Caco-2 (cell line): ENCODE data around the gene SRL. TPM values are rescaled to one million over a fixed set of nuclear protein-coding genes. Genes with fewer than 3 reads are reported as not detected.

Experiments
- BruUV-seq: library from RNA; stranded (reverse); fragments of 400-500 nt; replicated peaks from 2 replicates; lab custom pipeline; 2021; lab: Mats Ljungman, UMichigan
- CTCF ChIA-PET: fragments of 300-600 bp; sonication (Branson Sonifier 250); formaldehyde crosslinking; loops from one replicate; lab custom pipeline; 2022; ENCODE audit warnings: antibody characterized with exemption; lab: Charles Lee
- POLR2A ChIA-PET: fragments of 300-600 bp; sonication (Branson Sonifier 250); formaldehyde crosslinking; loops from one replicate; lab custom pipeline; 2022; ENCODE audit warnings: antibody characterized with exemption; lab: Charles Lee
- DNase-seq, 2 experiments: peaks; one replicate each; pipeline versions ENCODE4 v3.0.0 to v3.0.0-alpha.2; 2020 to 2022
- H3K27me3 ChIP-seq: replicated peaks from 2 replicates; pipeline ENCODE4 v1.6.0; 2011; ENCODE audit warnings: low read length; ENCODE audit not compliant: control insufficient read depth, insufficient read depth
- H3K36me3 ChIP-seq: 2 replicates; pipeline ENCODE4 v1.5.1; 2011; ENCODE audit warnings: low read length; ENCODE audit not compliant: control insufficient read depth, insufficient read depth
- H3K4me1 ChIP-seq: fragments of 250-450 bp; sonication (Bioruptor Pico); 2 replicates; pipeline ENCODE4 v1.5.1; 2020; ENCODE audit warnings: mild to moderate bottlenecking
- H3K4me3 ChIP-seq: 2 replicates; pipeline ENCODE4 v1.5.1; 2011; ENCODE audit warnings: low read depth, mild to moderate bottlenecking, control low read depth, low read length
- H3K9me3 ChIP-seq: fragments of 250-450 bp; sonication (Bioruptor Pico); 2 replicates; pipeline ENCODE4 v1.5.1; 2020; ENCODE audit warnings: mild to moderate bottlenecking, moderate library complexity
- H3K27ac Mint-ChIP-seq: one replicate; pipeline ENCODE4 v1.8.0; 2022; ENCODE audit warnings: mixed read lengths; ENCODE audit not compliant: unreplicated experiment
- H3K27me3 Mint-ChIP-seq: one replicate; pipeline ENCODE4 v1.8.0; 2022; ENCODE audit warnings: mixed read lengths; ENCODE audit not compliant: insufficient read depth, unreplicated experiment
- H3K36me3 Mint-ChIP-seq: one replicate; pipeline ENCODE4 v1.8.0; 2022; ENCODE audit warnings: mild to moderate bottlenecking, mixed read lengths; ENCODE audit not compliant: insufficient read depth, unreplicated experiment
- H3K4me1 Mint-ChIP-seq: one replicate; pipeline ENCODE4 v1.8.0; 2022; ENCODE audit warnings: low read depth, mixed read lengths; ENCODE audit not compliant: unreplicated experiment
- H3K4me3 Mint-ChIP-seq: one replicate; pipeline ENCODE4 v1.8.0; 2022; ENCODE audit warnings: mild to moderate bottlenecking, moderate library complexity, mixed read lengths; ENCODE audit not compliant: unreplicated experiment
- H3K9me3 Mint-ChIP-seq: one replicate; pipeline ENCODE4 v1.8.0; 2022; ENCODE audit warnings: mixed read lengths; ENCODE audit not compliant: unreplicated experiment
- intact Hi-C: fragments of 100-400 bp; cut with micrococcal nuclease; formaldehyde crosslinking; loops from one replicate; pipeline ENCODE4 v1.10.0; 2022; ENCODE audit not compliant: unreplicated experiment
- total RNA-seq: library from RNA; stranded (reverse); gene quantifications from 2 replicates; pipeline ENCODE4 v1.2.3, GENCODE V29; 2022
- TF ChIP-seq, protein P1 (sequence below), 2 experiments: fragments of 200-600 bp in 1 of 2; IDR thresholded peaks; 1 replicate in 1 of 2; 2 replicates in 1 of 2; pipeline versions ENCODE4 v1.5.1 to v1.8.0; 2011 to 2022; ENCODE audit warnings: antibody characterized with exemption in 1 of 2, control low read depth in 1 of 2, inconsistent platforms in 1 of 2, low read depth in 1 of 2, low read length in 1 of 2, mild to moderate bottlenecking in 1 of 2, moderate library complexity in 1 of 2; ENCODE audit not compliant: insufficient read depth in 1 of 2, severe bottlenecking in 1 of 2, unreplicated experiment in 1 of 2

SRL gene
- total RNA-seq, 1 experiment from 2014 or later: not detected

DNA sequence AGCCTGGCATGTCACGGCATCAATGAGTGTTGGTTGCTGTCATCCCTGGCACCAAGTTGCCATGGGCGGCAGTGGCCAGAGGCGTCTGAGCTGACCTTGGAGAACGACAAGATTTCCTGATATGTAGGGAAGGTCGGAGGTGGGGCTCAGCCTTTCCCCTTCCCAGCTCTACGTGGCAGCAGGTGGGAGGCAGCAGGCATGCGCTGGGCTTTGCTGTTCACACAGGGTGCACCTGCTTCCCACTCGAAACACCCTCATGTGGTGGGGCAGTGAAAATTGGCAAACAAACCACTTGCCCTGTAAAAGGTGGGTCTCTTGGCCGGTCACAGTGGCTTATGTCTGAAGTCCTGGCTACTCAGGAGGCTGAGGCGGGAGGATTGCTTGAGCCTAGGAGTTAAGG is 43.3 kb upstream of the SRL start:
- H3K27ac Mint-ChIP-seq: no peak overlapping the region
- CTCF ChIA-PET: interaction anchor here (0.5 to 0.6 kb wide), 2 partner anchors 12 to 66 kb away, joined by 3 read pairs; partner anchors contain the start of gene PAM16

DNA sequence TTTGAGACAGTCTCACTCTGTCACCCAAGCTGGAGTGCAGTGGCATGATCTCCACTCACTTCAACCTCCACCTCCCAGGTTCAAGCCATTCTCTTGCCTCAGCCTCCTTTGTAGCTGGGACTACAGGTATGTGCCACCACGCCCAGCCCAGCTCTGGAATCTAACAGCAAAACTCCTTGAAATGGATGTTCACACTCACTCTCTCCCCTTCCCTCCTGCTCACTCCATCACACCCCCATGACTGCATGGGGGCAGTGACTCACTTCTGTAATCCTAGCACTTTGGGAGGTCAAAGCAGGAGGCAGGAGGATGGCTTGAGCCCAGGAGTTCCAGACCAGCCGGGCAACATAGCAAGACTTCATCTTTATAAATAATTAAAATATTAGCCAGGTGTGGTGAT is 42.1 kb upstream of the SRL start:
- H3K4me1 Mint-ChIP-seq: peaks cover 14% of the 10 kb centered on the region
- no peak for DNase-seq
- H3K36me3 ChIP-seq: no peaks in the 10 kb centered on the region
- no TSS peak for BruUV-seq
- TF ChIP-seq, protein P1, sequence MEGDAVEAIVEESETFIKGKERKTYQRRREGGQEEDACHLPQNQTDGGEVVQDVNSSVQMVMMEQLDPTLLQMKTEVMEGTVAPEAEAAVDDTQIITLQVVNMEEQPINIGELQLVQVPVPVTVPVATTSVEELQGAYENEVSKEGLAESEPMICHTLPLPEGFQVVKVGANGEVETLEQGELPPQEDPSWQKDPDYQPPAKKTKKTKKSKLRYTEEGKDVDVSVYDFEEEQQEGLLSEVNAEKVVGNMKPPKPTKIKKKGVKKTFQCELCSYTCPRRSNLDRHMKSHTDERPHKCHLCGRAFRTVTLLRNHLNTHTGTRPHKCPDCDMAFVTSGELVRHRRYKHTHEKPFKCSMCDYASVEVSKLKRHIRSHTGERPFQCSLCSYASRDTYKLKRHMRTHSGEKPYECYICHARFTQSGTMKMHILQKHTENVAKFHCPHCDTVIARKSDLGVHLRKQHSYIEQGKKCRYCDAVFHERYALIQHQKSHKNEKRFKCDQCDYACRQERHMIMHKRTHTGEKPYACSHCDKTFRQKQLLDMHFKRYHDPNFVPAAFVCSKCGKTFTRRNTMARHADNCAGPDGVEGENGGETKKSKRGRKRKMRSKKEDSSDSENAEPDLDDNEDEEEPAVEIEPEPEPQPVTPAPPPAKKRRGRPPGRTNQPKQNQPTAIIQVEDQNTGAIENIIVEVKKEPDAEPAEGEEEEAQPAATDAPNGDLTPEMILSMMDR (IDR thresholded peaks at IDR 0.05; ENCODE audit: insufficient read depth in 1 of 2, low read depth in 1 of 2, low read length in 1 of 2, severe bottlenecking in 1 of 2, unreplicated experiment in 1 of 2): no peak
- no peak overlapping the region for H3K4me3 Mint-ChIP-seq
- H3K27me3 ChIP-seq: no peaks in the 10 kb centered on the region
- no peaks in the 10 kb centered on the region; the same call in 1 of the 2 replicates for H3K4me1 ChIP-seq
- intact Hi-C loops: no loop called here
- CTCF ChIA-PET: interaction anchor here (1.2 kb wide), 1 partner anchor 49 kb away, joined by 3 read pairs; no protein-coding TSS in a partner anchor
- peaks cover 9% of the 10 kb centered on the region; the same call in 1 of the 2 replicates for H3K9me3 ChIP-seq
- POLR2A ChIA-PET: interaction anchor here (0.6 to 1.0 kb wide), 2 partner anchors 11 to 24 kb away, joined by 3 to 4 read pairs; partner anchors contain the start of gene TFAP4
- H3K9me3 Mint-ChIP-seq: no peaks in the 10 kb centered on the region
- H3K27me3 Mint-ChIP-seq: no peaks in the 10 kb centered on the region
- no peak overlapping the region for H3K4me3 ChIP-seq
- no peaks in the 10 kb centered on the region for H3K36me3 Mint-ChIP-seq
- no peak overlapping the region for H3K27ac Mint-ChIP-seq

More for the DNA sequence above, 43.3 kb upstream of the SRL start:
- peaks cover under 1% of the 10 kb centered on the region for H3K4me1 ChIP-seq
- Mint-ChIP-seq H3K4me1 (peaks cover 14% of the 10 kb centered on the region), H3K27me3 (no peaks in the 10 kb centered on the region), H3K9me3 (no peaks in the 10 kb centered on the region), H3K36me3 (peaks cover 4% of the 10 kb centered on the region), H3K4me3 (no peak overlapping the region)
- POLR2A ChIA-PET: no interaction called here
- H3K9me3 ChIP-seq: peaks cover 9% of the 10 kb centered on the region; the same call in 1 of the 2 replicates
- TF ChIP-seq, protein P1 (IDR thresholded peaks at IDR 0.05; ENCODE audit: insufficient read depth in 1 of 2, low read depth in 1 of 2, low read length in 1 of 2, severe bottlenecking in 1 of 2, unreplicated experiment in 1 of 2): no peak
- intact Hi-C loops: no loop called here
- H3K4me3 ChIP-seq: no peak overlapping the region
- no peak for DNase-seq
- H3K27me3 ChIP-seq: no peaks in the 10 kb centered on the region
- BruUV-seq: no TSS peak
- no peaks in the 10 kb centered on the region for H3K36me3 ChIP-seq

DNA sequence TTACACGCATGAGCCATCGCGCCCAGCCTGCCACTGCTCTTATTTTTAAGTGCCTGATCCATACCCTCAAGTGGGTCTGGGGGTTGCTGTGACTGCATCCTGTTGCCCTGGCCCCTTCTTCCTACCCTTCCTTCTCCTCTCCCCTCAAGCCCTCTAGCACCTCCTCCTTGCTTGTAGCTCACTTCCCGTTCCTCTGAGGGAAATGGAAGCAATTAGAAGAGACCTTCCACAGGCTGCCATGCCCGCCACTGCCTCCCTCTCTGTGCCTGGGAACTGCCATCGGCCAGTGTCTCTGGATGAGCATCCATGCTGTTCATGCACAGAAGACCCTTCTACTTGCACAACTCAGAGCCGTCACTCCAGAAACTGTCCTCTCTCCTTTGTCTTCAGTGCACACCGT is 41.6 kb upstream of the SRL start:
- no peaks in the 10 kb centered on the region for H3K27me3 ChIP-seq
- Mint-ChIP-seq H3K4me1 (peaks cover 14% of the 10 kb centered on the region), H3K9me3 (no peaks in the 10 kb centered on the region), H3K4me3 (no peak overlapping the region), H3K36me3 (no peaks in the 10 kb centered on the region), H3K27me3 (no peaks in the 10 kb centered on the region), H3K27ac (no peak overlapping the region)
- POLR2A ChIA-PET: interaction anchor here (0.6 to 1.0 kb wide), 2 partner anchors 10 to 24 kb away, joined by 3 to 4 read pairs; partner anchors contain the start of gene TFAP4
- no peak overlapping the region for H3K4me3 ChIP-seq
- H3K36me3 ChIP-seq: no peaks in the 10 kb centered on the region
- H3K9me3 ChIP-seq: peaks cover 9% of the 10 kb centered on the region; the same call in 1 of the 2 replicates
- CTCF ChIA-PET: interaction anchor here (0.6 to 1.2 kb wide), 2 partner anchors 14 to 49 kb away, joined by 3 to 13 read pairs; no protein-coding TSS in a partner anchor
- H3K4me1 ChIP-seq: no peaks in the 10 kb centered on the region; the same call in 1 of the 2 replicates
- TF ChIP-seq, protein P1 (IDR thresholded peaks at IDR 0.05; ENCODE audit: insufficient read depth in 1 of 2, low read depth in 1 of 2, low read length in 1 of 2, severe bottlenecking in 1 of 2, unreplicated experiment in 1 of 2): no peak
- intact Hi-C loops: no loop called here
- no peak for DNase-seq
- no TSS peak for BruUV-seq
